ENCODE results near the gene MTX3.

Gene MTX3

DNA sequence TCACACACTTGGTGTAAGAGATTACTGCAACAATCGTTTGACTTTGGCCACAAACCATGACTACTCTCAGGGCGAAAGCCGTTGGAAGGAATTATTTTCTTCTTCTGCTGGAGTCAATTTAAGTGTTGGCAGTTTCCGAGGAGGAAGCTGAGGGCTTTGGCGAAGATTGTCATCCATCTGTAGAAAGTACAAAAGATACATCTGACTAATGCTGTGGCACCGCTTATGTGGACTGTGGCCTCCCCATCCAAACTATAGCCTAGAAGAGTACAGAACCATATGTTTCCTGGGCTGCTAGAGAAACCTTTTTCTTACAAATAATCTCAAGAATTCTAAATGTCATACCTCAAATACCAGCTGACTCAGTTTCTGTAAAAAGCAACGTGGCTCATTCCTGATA lies 7.4 kb downstream of the MTX3 start:
- no peak for DNase-seq (ENCODE audit: low read depth)

DNA sequence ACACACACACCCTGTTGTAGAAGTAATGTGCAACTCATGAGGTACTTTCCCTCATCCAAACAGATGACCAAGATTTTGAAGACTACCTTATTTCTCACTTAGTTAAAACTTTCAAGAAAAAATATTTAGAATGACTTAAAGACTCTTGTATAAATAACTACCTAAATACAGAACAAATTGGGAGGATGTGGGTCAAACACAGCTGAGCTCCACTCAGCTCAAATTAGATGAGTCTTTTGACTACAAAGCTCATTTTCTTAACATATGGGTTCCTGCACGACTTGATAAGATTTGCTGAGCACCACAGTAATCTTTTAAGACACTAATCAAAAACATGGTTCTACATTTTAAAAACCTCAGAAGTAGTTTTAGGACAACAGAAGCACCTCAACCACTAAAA lies 8.9 kb downstream of the MTX3 start:
- DNase-seq (ENCODE audit: low read depth), result no peak

DNA sequence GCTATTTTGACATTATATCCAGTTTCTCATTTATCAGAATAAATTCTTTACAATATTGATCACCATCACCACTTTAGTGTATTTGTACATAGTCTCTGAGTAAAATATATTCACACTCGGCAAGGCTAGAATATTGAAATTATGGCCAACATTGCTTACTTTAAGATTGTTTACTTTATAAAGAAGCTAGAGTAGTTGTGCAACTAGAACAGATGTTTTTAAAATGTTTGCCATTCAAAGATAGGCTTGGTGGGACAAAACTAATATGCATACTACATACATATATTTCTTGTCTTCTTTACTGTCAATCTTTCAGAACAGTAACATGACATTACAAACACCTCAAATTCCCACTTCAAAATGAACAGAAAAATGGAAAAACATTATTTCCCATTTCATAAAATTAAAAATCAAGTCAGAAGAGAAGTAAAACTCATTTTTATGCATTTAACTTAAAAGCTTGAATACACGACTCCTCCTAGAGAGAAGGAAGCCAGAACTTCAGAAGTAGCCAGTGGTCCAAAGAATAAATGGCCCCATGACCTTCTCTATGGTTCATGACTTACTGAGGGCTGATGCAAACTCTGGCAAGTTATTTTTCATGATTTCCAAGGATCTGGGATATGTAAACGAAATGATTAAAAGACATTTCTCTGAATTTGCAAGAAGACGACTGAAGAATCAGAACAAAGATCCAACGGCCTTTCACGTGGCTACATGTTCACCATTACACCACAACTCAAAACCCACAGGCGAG lies 14.1 kb downstream of the MTX3 start:
- DNase-seq (ENCODE audit: low read depth), result no peak

DNA sequence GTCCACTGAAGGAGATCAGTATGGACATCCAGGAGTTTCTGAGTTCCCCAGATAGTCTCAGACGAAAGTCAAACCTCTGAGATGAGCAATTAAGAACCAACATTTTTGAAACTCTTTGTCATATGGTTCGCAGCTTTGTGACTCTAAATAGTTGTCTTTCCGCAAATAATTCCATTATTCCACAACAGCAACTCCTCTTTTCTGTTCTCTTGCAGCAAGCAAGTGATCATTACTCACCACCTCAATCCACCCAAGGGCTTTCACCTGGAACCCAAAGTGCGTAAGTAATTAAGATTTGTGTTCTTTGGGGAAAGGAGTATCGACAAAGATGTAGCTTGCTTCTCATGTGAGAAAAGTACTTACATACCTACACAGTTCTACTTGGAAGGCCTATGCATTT lies 15.6 kb downstream of the MTX3 start:
- no peak for DNase-seq (ENCODE audit: low read depth)

DNA sequence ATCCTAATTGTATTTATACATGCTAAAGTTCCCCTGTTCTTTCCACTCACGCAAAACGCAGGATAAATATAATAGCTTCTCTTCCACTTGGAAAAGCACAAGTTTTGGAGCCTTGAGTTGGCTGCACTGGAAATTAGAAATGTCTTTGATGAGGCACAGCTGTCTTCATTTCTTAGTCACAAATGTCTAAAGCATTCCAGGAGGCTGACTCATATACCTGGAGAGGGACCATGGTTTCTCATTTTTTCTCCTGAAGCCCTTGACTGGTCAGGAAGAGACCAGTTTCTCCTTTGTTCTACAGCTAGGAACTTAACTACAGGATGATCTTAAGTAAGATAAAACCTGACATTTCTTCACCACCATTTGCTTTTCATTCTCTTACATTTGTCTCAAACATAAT lies 16.2 kb downstream of the MTX3 start:
- no peak for DNase-seq (ENCODE audit: low read depth)

DNA sequence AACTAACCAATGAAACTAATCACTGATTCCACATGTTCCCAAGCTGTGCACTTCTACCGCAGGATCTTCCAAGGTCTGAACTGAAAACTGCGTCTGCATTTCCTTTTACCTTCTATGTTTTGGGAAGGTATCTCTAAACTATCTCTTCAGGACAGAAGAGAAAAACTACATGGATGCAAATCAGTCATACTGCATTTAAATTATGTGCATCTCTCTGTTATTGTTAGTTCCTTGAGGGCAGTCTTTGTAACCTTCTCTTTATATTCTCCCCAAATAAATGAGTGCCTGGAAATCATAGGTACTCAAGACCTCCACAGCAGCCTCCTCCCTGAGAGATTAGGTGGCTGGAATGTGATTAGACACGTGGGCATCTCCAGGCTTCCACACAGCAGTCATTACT lies 17.1 kb downstream of the MTX3 start:
- DNase-seq (ENCODE audit: low read depth), result no peak

DNA sequence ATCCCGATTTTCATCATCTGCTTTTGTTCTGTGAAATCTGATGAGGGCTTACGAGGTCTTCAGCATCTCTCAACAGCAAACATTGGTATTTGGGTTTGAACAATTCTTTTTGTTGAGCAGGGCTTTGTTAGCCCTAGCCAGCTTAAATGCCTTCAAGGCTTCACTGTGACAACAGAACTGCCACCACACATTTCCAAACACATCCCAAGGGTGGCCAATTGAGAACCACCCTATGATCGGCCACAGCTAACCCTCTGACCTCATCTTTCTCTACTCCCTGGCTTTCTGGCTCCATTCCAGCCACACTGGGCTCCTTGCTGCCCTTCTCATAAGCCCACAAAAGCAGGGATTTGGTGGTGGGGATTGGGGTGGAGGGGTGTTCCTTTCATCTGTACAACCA lies 17.6 kb downstream of the MTX3 start:
- DNase-seq (ENCODE audit: low read depth), result no peak

DNA sequence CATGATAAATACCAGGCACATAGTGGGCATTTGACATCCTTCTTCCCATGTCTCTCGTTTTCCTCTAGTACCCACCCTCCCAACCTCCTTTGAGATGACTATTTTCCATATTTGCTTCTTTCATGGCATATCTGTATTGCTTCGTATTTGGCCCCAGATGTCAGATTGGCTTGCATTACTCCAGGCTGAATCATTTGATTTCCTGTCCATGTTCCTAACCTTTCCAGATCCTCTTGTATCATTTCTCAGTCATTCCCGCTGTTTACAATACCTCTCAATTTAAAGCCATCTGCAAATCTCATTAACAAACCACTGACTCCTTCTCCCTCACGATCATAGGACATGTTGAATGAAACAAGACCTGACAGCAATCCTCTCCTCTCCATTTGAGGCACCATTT lies 19.9 kb downstream of the MTX3 start:
- no peak for DNase-seq (ENCODE audit: low read depth)

DNA sequence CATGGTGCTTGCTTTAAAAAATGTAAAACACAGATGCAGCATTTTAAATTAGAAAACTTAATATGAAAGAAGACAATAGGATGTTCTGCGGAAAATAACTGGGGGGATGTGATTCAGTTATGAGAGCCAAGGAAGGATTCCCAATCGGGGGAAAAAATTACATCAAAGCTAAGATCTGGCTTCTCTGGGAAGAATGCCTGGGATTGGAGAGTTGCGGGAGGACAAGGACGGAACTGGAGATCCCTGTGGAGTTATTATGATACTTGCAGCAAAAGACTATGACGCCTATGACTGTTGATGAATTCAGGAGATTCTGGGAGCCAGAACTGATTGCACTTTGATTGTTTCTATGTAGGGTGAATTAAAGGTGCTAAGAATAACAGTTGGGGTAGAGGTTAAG lies 24.6 kb downstream of the MTX3 start:
- DNase-seq (ENCODE audit: low read depth), result no peak

DNA sequence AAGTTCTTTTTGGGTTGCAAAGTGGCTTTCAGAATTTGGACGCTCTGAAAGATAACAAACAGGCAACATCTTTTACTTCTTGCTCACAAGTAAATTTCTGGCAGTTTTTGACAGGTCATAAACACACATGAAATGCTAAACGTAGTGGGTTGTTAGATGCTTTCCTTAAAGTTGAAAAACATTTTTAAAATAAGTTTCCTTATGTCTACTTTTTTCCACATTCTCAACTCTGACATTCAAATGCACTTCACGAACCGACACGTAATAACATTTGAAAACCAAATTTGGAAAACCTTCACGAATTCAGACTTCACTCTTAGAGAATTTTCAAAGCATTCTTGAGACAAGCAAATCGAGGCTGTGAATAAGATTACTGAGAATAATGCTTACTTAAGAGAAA lies 26.9 kb downstream of the MTX3 start:
- no peak for DNase-seq (ENCODE audit: low read depth)

DNA sequence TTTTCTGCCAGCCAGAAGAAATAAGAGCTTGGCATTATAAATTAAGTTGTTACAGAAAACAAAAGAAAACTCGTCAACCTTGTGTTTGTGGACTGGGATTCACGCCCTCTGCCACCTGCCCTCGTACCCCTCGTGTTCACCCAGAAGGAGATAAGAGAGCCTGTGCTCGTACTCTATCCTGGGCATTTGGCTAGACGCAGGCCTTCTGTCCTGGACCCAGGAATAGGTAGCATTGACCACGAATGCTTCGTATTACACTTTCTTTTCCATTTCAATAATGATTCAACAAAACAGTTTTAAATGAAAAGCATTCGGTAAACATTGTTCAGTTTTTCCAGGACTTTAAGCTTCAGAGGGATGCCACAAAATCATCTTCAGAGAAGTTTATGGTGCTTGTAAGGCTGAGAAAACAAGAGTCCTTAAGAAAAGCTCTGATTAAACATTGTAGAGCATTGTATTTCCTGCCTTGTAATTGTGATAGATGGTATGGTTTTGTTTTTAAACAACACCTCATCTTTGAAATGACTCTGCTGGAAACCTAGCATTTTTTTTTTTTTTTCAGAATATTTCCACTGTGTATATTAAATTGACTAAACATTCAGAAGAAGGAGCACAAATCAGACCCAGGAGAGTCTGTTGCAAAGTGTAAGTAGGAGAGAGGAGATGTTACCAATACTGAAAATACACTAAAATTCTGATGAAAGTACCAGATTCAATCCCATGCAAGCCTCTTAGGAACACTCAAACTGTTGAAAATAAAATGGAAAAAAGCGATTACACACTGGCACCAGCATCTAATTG lies 27.6 kb downstream of the MTX3 start:
- DNase-seq (ENCODE audit: low read depth), result no peak

DNA sequence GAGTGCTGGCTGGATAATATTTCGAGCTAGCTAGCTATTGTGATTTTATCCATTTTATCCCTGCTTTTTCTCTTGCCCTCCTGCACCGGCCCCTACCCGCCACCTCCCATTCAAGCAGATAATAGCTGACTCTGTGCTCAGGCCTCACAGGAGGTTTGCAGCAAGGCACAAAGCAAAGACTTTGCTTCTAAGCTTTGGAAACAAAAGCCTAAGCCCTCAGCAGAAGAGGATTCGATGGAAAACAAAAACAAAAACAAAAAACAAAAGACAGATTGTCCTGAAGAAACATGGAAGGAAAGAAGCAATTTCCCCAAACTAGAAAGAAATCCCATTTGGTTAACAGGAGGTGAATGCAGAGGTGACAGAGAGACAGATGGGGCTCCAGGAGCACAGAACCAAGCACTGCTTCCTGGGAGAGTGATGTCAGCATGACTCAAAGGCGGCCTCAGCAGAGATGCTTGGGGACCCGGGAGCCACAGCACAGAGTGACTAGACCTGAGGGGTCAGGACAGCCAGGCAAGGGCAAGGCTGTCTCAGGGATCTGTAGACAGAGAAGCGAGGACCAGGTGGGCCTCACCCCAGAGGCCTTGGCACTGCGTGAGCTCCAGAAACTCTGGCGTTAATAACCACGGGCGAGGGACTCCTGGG lies 28.4 kb downstream of the MTX3 start:
- no peak for DNase-seq (ENCODE audit: low read depth)

DNA sequence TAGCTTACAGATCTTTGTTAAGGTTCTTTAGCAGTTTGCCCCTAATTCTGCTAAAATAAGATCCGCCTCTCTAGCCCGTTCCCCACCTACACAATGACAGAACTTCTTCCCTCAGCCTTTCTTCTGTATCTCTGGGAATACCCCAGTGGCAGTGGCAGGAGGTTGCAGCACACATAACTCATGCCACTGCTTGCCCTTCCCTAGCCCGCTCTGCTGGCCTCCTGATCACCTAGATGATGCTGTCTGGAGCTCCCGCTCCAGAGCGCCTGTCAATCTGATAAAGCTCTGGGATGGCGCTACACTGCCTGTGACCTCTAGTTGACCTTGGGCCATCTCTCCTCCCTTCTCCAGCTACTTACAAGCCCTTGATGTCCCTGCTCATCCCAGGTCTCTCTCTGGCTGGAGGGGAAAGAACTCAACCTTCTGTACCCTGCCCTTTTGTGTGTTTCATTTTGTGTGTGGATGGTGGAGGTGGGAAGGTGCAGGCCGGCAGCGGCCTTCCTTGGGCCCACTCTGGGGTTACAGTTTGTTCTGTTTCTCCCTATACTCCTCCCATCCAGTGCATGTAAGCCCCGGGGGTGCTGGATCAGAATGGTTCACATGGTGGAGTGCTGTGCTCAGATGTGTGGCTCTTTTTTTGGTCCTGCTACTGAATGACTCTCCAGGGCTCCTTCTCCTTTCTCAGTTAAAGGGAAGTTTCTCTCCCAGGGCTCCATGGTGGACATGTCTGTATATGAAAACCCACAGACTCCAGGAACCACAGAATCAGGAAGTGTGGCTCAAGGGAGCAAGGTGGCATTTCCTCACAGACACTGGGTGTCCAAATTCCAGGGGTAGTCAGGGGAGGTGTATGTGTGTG lies 29.1 kb downstream of the MTX3 start:
- DNase-seq (ENCODE audit: low read depth), result no peak

DNA sequence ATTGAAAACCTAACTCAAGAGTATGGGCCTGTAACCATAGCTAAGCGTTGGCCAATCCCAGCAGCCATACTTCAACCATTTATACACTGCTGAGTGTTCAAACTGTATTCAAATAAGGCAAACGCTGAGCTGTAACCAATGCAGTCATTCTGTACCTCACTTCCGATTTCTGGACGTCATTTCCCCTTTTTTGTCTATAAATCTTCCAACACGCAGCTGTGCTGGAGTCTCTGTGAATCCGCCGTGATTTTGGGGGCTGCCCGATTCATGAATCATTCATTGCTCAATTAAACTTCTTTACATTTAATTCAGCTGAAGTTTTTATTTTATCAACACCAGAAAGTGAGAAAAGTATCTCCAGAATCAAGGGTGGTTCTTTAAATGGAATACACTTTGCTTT lies 31.7 kb downstream of the MTX3 start:
- DNase-seq (ENCODE audit: low read depth), result no peak

DNA sequence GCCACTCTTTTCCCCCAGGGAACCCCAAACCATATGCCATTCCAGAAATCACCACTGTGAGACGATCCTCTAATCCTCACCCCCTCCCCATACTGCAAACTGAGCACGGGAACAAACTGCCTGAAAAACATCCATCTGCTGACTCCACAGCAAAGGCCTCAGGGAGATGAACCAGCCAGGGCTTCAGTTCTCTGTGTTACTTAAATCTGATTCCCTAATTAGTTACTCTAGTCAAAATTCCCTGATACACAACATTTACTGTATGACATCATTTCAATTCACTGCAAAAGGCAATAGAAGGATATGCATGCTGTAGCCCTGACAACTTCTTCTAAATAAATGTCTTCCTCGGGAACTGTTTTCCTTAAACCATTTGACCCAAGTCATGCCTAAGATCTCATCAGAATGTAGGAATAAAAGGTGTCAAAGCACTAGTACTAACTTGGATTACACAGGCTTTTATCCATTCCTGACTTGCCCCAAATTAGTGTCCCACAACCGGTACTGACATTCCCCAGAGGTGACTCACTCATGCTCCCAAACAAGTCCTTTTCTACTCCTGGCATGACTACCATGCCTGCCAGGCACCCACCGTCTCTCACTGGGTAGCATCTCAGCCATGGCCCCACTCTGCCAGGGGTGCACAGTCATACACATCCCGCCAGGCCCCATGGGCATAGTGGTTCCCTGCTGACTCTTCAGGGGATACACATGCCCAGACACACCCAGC lies 35.0 kb downstream of the MTX3 start:
- no peak for DNase-seq (ENCODE audit: low read depth)

DNA sequence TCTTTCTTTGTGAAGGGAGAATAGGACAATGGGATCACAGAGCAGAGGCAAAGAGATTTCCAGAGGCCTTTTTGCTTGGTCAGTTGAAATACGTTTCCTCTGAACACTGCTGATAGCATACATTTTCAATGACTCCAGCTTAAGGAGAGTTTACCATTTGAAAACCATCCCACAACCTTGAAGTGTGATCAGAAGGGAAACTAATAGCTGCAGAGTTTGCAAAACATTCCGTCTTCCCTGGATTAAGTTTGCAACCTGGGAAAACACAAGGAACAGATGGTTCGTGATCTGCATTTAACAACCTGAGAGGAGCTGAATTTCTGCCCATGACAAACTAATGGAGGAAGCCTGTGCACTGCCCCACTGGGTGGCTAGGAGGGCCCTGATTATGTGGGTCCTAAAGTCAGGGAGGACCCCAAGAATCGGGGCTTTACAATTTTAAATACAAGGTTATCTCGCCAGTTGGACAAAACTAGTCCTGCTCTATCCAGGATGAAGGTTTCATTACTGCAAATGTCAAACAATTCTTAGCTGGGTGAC lies 35.6 kb downstream of the MTX3 start:
- no peak for DNase-seq (ENCODE audit: low read depth)

DNA sequence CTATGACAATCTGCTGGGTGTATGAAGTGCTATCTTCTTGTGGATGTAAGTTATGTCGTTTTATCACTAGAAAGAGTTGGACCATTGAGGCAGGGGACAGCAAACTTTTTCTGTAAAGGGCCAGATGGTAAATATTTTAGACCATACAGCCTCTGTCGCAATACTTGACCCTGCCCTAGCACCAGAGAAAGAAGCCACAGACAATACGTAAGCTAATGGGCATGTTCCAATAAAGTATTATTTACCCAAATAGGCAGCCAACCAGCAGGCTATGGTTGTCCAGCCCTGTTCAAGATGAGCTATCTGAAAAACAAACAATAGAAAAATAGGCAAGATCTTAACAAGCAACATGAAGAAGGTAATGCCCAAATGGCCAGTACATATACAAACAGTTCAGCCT lies 36.4 kb downstream of the MTX3 start:
- no peak for DNase-seq (ENCODE audit: low read depth)

DNA sequence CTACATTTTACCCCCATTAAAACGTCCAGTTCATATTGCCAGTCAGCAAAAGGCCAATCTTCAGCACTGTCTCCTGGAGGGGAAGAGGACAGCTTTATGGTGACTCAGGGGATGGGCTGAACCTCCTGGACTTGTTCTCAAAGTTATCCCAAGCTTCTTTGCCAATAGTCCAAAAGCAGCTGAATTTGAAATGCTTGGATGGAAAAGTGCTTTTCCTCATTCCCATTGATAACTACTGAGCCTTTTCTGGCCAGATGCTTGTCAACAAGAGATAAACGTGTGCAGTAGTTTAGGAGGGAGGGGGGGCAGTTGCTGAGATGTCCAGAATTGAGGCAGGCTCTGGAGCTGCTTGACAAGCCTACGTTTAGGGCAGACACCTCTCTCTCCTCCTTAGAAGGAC lies 43.5 kb downstream of the MTX3 start:
- no peak for DNase-seq (ENCODE audit: low read depth)

DNA sequence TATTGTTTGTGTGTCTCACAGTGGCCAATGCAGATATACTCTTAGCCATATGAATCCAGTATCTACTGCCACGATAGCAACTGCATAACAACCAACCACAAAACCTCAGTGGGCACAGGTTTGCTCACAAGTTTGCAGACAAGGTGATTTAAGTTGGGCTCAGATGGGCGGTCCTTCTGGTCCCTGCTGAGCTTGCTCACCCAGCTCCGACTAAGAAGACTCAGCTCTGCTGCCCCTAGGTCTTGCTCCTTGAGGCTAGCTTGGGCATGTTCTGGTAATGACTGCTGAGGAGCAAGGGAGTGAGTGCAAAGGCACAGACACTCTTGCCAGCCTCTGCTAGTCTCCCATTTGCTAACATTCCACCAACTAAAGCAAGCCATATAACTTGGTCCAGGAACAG lies 52.6 kb downstream of the MTX3 start:
- DNase-seq (ENCODE audit: low read depth), result no peak

DNA sequence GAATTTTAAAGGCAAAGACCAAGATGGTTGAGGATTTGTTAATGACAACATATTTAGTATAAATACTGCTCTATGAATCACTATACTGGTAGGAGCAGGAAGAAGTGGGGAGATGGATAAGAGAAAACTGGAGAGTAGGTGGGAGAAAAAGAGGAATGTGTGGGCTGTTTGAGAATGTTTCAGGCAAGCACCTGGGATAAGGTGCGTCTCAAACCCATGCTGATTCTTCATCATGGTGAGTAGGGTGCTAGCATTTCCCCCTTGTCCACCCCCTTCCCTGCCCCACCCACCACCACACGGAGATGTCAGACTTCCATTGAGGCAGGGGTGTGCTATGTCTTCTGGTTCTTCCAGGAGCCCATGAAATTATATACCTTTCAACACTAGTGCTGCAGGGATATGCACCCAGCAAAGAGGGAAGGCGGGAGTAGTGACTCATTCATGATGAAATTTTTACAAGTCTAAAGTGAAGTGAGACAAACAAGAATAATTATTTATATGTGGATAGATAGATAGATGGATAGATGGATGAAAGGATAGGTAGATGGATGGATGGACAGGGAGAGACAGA lies 54.3 kb downstream of the MTX3 start:
- no peak for DNase-seq (ENCODE audit: low read depth)

All from stimulated activated CD8-positive, alpha-beta memory T cell treated with anti-CD3 and anti-CD28 coated beads, Interleukin-15, amount 100 ng/mL, for 24 hours (primary cell).